Measurements from ENCODE around the gene SORCS2.

- TF ChIP-seq TRIM28 (IDR thresholded peaks at IDR 0.05; ENCODE audit: borderline replicate concordance, low read length) (no peak), CTCF (tag by site-specific recombination; IDR thresholded peaks at IDR 0.05) (no peak), ZNF10 (tag by site-specific recombination; IDR thresholded peaks at IDR 0.05) (no peak)
Observed at GRCh38 chr4:7341491-7342222, 149.3 kb downstream of the SORCS2 start.

Data from HEK293 (cell line).